GM12878 (cell line): ENCODE measurements around the gene SHROOM3. TPM values are rescaled to one million over a fixed set of nuclear protein-coding genes. Genes with fewer than 3 reads are reported as not detected.

Experiments used
- ATAC-seq: fragments of 200-7000 bp; cut with Tn5 transposase; 3 replicates; pipeline ENCODE4 v1.9.1; 2020; ENCODE audit warnings: mild to moderate bottlenecking, moderate library complexity
- BruUV-seq: library from RNA; stranded (reverse); fragments of 400-500 nt; replicated peaks from 2 replicates; lab custom pipeline; 2021; lab: Mats Ljungman, UMichigan
- CTCF ChIA-PET: fragments of 300-600 bp; sonication (Branson Sonifier 250); formaldehyde crosslinking; extraction: SDS; loops from one replicate; lab custom pipeline; 2021; ENCODE audit warnings: inconsistent platforms; lab: Yijun Ruan, JAX
- POLR2A ChIA-PET: fragments of 350-600 bp; formaldehyde crosslinking; extraction: SDS; loops from one replicate; lab custom pipeline; 2021; ENCODE audit warnings: inconsistent platforms; lab: Charles Lee
- RAD21 ChIA-PET: fragments of 300-600 bp; sonication (Branson Sonifier 250); formaldehyde crosslinking; loops from one replicate; lab custom pipeline; 2023; ENCODE audit warnings: antibody characterized with exemption; ENCODE audit not compliant: unreplicated experiment; lab: Charles Lee
- SMC1A ChIA-PET: fragments of 300-600 bp; sonication (Branson Sonifier 250); formaldehyde crosslinking; loops from one replicate; lab custom pipeline; 2023; ENCODE audit not compliant: unreplicated experiment, uncharacterized antibody; lab: Charles Lee
- DNase-seq: peaks from one replicate; pipeline ENCODE4 v3.0.0-alpha.2; 2011; ENCODE audit warnings: low read depth, low spot score
- FAIRE-seq: peaks from 3 replicates; lab custom pipeline; 2011; peaks lifted over from hg19 to GRCh38; lab: Jason Lieb, UNC
- H2AFZ ChIP-seq: 2 replicates; pipeline ENCODE4 v1.6.0; 2011; ENCODE audit warnings: low read depth, low read length, control low read depth; ENCODE audit not compliant: control insufficient read depth
- H3K27ac ChIP-seq: 2 replicates; pipeline ENCODE4 v1.5.1; 2011; ENCODE audit warnings: control low read depth; ENCODE audit not compliant: control insufficient read depth, insufficient read depth
- H3K27me3 ChIP-seq, 2 experiments: replicated peaks in 1 of 2; 2 replicates each; pipeline versions ENCODE4 v1.6.0 to v1.6.1; 2011; ENCODE audit warnings: low read length in 1 of 2; ENCODE audit not compliant: control insufficient read depth in 2 of 2, insufficient read depth in 2 of 2
- H3K36me3 ChIP-seq, 2 experiments: 2 replicates each; pipeline ENCODE4 v1.5.1; 2011; ENCODE audit warnings: low read length in 1 of 2; ENCODE audit not compliant: control insufficient read depth in 2 of 2, insufficient read depth in 2 of 2
- H3K4me1 ChIP-seq: 2 replicates; pipeline ENCODE4 v1.6.1; 2011; ENCODE audit warnings: mild to moderate bottlenecking, low read length, moderate library complexity, mixed read lengths; ENCODE audit not compliant: control insufficient read depth, insufficient read depth
- H3K4me2 ChIP-seq: 2 replicates; pipeline ENCODE4 v1.6.0; 2011; ENCODE audit warnings: control low read depth; ENCODE audit not compliant: control insufficient read depth, insufficient read depth
- H3K4me3 ChIP-seq: fragments of 200-600 bp; sonication (generic); 2 replicates; pipeline ENCODE4 v1.5.1; 2016
- H3K79me2 ChIP-seq: 2 replicates; pipeline ENCODE4 v1.6.0; 2011; ENCODE audit warnings: low read length; ENCODE audit not compliant: control insufficient read depth, insufficient read depth
- H3K9ac ChIP-seq: 2 replicates; pipeline ENCODE4 v1.8.0; 2011; ENCODE audit warnings: low read length, control low read depth, mixed read lengths; ENCODE audit not compliant: control insufficient read depth, insufficient read depth
- H3K9me3 ChIP-seq: replicated peaks from 3 replicates; pipeline ENCODE4 v1.5.1; 2011; ENCODE audit warnings: mild to moderate bottlenecking, low read length; ENCODE audit not compliant: control insufficient read depth, insufficient read depth
- H4K20me1 ChIP-seq: 2 replicates; pipeline ENCODE4 v1.6.0; 2011; ENCODE audit not compliant: control insufficient read depth, insufficient read depth
- ATF7 ChIP-seq: fragments of 450-650 bp; IDR thresholded peaks from 2 replicates; pipeline ENCODE4 v1.6.1; 2016; ENCODE audit warnings: low read depth, mild to moderate bottlenecking
- BACH1 ChIP-seq: fragments of 450-650 bp; IDR thresholded peaks from 2 replicates; pipeline ENCODE4 v1.6.1; 2017; ENCODE audit warnings: mild to moderate bottlenecking, borderline replicate concordance
- BHLHE40 ChIP-seq, 2 experiments: fragments of 450-650 bp in 1 of 2; IDR thresholded peaks; 2 replicates each; pipeline ENCODE4 v1.6.1; 2011 to 2017; ENCODE audit warnings: low read depth in 2 of 2, borderline replicate concordance in 1 of 2, improper control_type of control experiment in 1 of 2, low read length in 1 of 2, mild to moderate bottlenecking in 1 of 2
- CBFB ChIP-seq: IDR thresholded peaks from 2 replicates; pipeline ENCODE4 v1.6.1; 2016; ENCODE audit warnings: antibody characterized with exemption, low read depth
- DPF2 ChIP-seq: fragments of 450-650 bp; IDR thresholded peaks from 2 replicates; pipeline ENCODE4 v1.6.1; 2017; ENCODE audit warnings: mild to moderate bottlenecking
- EED ChIP-seq: sonication (generic); IDR thresholded peaks from 2 replicates; pipeline ENCODE4 v1.6.1; 2016; ENCODE audit warnings: antibody characterized with exemption, low read depth
- EP300 ChIP-seq, 2 experiments: fragments of 150-350 bp in 1 of 2; IDR thresholded peaks; 2 replicates each; pipeline ENCODE4 v1.6.1; 2011 to 2012; ENCODE audit warnings: low read depth in 2 of 2, low read length in 2 of 2, borderline replicate concordance in 1 of 2, improper control_type of control experiment in 1 of 2, inconsistent platforms in 1 of 2; ENCODE audit not compliant: control insufficient read depth in 1 of 2
- NRF1 ChIP-seq: conservative IDR thresholded peaks from 2 replicates; pipeline ENCODE4 v1.6.1; 2011; ENCODE audit warnings: mild to moderate bottlenecking, low read depth, low read length, improper control_type of control experiment
- SREBF1 ChIP-seq: IDR thresholded peaks from 2 replicates; pipeline ENCODE4 v1.6.1; 2012; ENCODE audit warnings: mild to moderate bottlenecking, low read length
- WRNIP1 ChIP-seq: IDR thresholded peaks from 2 replicates; pipeline ENCODE4 v1.6.1; 2011; ENCODE audit warnings: low read depth, low read length, improper control_type of control experiment, borderline replicate concordance
- WGBS: methylation state at CpG from one replicate; pipeline ENCODE4 v1.1.6; 2016; ENCODE audit warnings: low lambda C conversion rate; ENCODE audit not compliant: insufficient replicate concordance, insufficient coverage; ENCODE audit errors: missing lambda C conversion rate; 5-methylcytosine and 5-hydroxymethylcytosine counted together
- in situ Hi-C: fragments of 300-500 bp; cut with MboI; formaldehyde crosslinking; loops from 9 replicates; pipeline ENCODE4 v1.14.3; 2018; ENCODE audit warnings: mixed read lengths
- intact Hi-C: fragments of 100-400 bp; cut with micrococcal nuclease; formaldehyde crosslinking; loops from one replicate; pipeline ENCODE4 v1.14.2; 2022; ENCODE audit not compliant: unreplicated experiment
- polyA plus RNA-seq, 11 experiments: library from polyadenylated mRNA; depleted of rRNA in 4 of 11; unstranded in 6 of 11; stranded (reverse) in 5 of 11; fragments of >200 nt; fragmentation: Nextera tagmentation in 4 of 11; fragmentation: Illumina TruSeq in 1 of 11; extraction: Ambion mirVana in 4 of 11; extraction: Trizol in 1 of 11; gene quantifications; 1 replicate in 1 of 11; 2 replicates in 10 of 11; pipeline versions ENCODE4 v1.2.1 to v1.2.3, GENCODE V29; 2011 to 2016; ENCODE audit warnings: inconsistent platforms in 2 of 11, missing spikeins in 2 of 11, low read depth in 1 of 11
- total RNA-seq, 4 experiments: library from RNA; depleted of rRNA in 3 of 4; stranded (reverse); fragments of >200 nt in 3 of 4; fragmentation: Illumina TruSeq in 1 of 4; extraction: Trizol in 1 of 4; gene quantifications; 2 replicates each; pipeline versions ENCODE4 v1.2.1 to v1.2.3, GENCODE V29; 2013 to 2021
- TF ChIP-seq, protein P1 (sequence below): IDR thresholded peaks from 2 replicates; pipeline ENCODE4 v1.6.1; 2012; ENCODE audit warnings: low read length, inconsistent platforms
- TF ChIP-seq, protein P2 (sequence below): fragments of 450-650 bp; IDR thresholded peaks from 2 replicates; pipeline ENCODE4 v1.6.1; 2016; ENCODE audit warnings: mild to moderate bottlenecking

Gene SHROOM3
- total and polyA plus RNA-seq, 10 of the 15 experiments (the other 5 are each of a cell fraction or from before 2014, with no cell fraction given), result under 0.01 to 0.29 (median 0.08) TPM; not detected in 1

DNA sequence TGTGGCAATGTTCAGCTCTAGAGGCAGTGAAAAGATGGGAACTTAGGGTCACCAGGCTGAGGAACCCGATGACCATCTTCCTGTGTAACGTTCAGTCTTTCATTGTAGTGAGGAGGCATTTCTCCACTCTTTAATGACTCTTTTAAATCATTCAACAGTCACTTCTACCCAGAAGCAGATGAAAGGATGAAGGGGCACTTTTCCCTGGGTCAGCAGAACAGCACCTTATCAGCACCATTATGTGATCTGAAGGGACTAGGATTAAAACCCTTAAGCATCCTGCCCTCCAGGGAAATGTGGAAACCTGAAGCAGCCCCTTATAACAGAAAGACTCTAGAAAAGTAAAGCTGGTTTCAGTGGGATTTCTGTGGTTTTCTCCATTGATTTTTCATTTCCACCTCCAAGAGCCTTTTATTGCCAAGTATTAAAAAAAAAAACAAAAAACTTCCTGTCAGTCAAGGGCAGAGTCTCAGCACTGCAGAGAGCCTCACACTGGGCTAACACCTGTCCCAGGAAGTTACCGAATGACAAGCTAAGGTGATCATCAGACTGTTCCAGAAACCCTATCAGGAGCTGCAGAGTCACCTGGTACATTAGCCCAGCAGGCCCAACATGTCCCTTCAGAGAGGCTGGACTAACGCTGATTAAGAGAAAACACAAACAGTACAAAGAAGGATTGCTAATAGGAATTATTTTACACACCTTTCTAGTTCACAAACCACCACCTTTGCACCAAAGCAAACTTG lies 185.9 kb downstream of the SHROOM3 start (continued):
- no peak for TF ChIP-seq EP300 (IDR thresholded peaks at IDR 0.05; ENCODE audit: borderline replicate concordance in 1 of 2, control insufficient read depth in 1 of 2, low read depth in 2 of 2, low read length in 2 of 2)
- TF ChIP-seq BACH1, result no peak
- no peak for TF ChIP-seq WRNIP1
- TF ChIP-seq, protein P1, sequence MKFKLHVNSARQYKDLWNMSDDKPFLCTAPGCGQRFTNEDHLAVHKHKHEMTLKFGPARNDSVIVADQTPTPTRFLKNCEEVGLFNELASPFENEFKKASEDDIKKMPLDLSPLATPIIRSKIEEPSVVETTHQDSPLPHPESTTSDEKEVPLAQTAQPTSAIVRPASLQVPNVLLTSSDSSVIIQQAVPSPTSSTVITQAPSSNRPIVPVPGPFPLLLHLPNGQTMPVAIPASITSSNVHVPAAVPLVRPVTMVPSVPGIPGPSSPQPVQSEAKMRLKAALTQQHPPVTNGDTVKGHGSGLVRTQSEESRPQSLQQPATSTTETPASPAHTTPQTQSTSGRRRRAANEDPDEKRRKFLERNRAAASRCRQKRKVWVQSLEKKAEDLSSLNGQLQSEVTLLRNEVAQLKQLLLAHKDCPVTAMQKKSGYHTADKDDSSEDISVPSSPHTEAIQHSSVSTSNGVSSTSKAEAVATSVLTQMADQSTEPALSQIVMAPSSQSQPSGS, result no peak
- no peak for TF ChIP-seq NRF1
- no peak for TF ChIP-seq DPF2

DNA sequence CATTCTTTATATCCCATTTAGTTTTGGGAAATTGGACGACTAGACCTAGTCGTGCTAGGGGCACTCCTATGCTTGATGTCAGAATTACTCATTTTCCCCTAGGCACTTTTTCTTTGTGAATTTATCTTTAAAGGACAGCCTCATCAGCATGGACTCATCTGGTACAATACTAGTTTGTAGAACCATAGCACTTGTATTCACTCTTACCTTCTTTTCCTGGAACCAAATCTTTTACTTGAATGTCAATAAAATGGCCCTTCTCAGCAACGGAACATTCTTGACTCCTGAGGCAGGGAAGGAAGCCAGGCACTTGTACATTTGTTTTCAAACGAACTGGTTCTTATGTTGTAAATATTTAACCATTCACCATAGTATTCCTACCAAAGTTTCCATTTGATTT lies 187.1 kb downstream of the SHROOM3 start:
- H3K4me2 ChIP-seq, result no peak overlapping the region
- RAD21 ChIA-PET, result no interaction called here
- WGBS, result 55% methylated on average over 4 of the region's 4 CpGs
- H3K27ac ChIP-seq, result no peak overlapping the region
- intact Hi-C loops, result no loop called here
- H3K79me2 ChIP-seq, result no peaks in the 10 kb centered on the region
- peaks cover 1 to 3% of the 10 kb centered on the region in 2 experiments; a peak in 2 of 4 replicates for H3K27me3 ChIP-seq
- no peak overlapping the region for H3K4me3 ChIP-seq
- no TSS peak for BruUV-seq
- H2AFZ ChIP-seq, result no peak overlapping the region
- FAIRE-seq, result no peak
- no peaks in the 10 kb centered on the region for H4K20me1 ChIP-seq
- no peaks in the 10 kb centered on the region for H3K4me1 ChIP-seq
- POLR2A ChIA-PET, result no interaction called here
- H3K36me3 ChIP-seq, result no peaks in the 10 kb centered on the region
- DNase-seq, result no peak
- H3K9me3 ChIP-seq, result no peaks in the 10 kb centered on the region
- SMC1A ChIA-PET, result no interaction called here
- CTCF ChIA-PET, result interaction anchor here (1.2 kb wide), 1 partner anchor 16 kb away, joined by 3 read pairs; no protein-coding TSS in a partner anchor
- no peak for ATAC-seq
- in situ Hi-C loops, result no loop called here
- TF ChIP-seq, protein P2, sequence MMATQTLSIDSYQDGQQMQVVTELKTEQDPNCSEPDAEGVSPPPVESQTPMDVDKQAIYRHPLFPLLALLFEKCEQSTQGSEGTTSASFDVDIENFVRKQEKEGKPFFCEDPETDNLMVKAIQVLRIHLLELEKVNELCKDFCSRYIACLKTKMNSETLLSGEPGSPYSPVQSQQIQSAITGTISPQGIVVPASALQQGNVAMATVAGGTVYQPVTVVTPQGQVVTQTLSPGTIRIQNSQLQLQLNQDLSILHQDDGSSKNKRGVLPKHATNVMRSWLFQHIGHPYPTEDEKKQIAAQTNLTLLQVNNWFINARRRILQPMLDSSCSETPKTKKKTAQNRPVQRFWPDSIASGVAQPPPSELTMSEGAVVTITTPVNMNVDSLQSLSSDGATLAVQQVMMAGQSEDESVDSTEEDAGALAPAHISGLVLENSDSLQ, result no peak
- TF ChIP-seq SREBF1 (no peak), ATF7 (no peak), CBFB (no peak), EED (no peak), BHLHE40 (IDR thresholded peaks at IDR 0.05; ENCODE audit: borderline replicate concordance in 1 of 2, low read depth in 2 of 2, low read length in 1 of 2) (no peak)
- H3K9ac ChIP-seq, result no peak overlapping the region
